Loucy (cell line): Measurements from ENCODE around the gene CELF4.

Experiments
- CTCF ChIP-seq: fragments of 200-600 bp; sonication (generic); conservative IDR thresholded peaks from 2 replicates; pipeline ENCODE4 v1.5.1; 2014; ENCODE audit warnings: mild to moderate bottlenecking, antibody characterized with exemption, low read length
- EZH2phosphoT487 ChIP-seq: fragments of 200-600 bp; IDR thresholded peaks from 2 replicates; pipeline ENCODE4 v1.6.1; 2018; ENCODE audit warnings: antibody characterized with exemption, mild to moderate bottlenecking, moderate library complexity, borderline replicate concordance

- TF ChIP-seq CTCF (no peak), EZH2phosphoT487 (no peak)
These were observed 303.6 kb downstream of the CELF4 start for GRCh38 chr18:37261988-37262387.
